Neural cell (in vitro differentiated cells): ENCODE results near the gene CDCA7L. TPM values are rescaled to one million over a fixed set of nuclear protein-coding genes. Genes with fewer than 3 reads are reported as not detected.

Experiments used
- H2AFZ ChIP-seq: fragments of 200-600, 300-800 bp; sonication (generic), shearing (Covaris generic); 2 replicates; pipeline ENCODE4 v1.6.0; 2014; ENCODE audit warnings: low read depth, mild to moderate bottlenecking, antibody characterized with exemption, low read length, moderate library complexity
- H3F3A ChIP-seq: fragments of 200-600 bp; shearing (Covaris generic); 2 replicates; pipeline ENCODE4 v1.6.1; 2016; ENCODE audit warnings: mild to moderate bottlenecking, moderate library complexity, mixed read lengths, antibody characterized with exemption, low read length; ENCODE audit not compliant: insufficient read depth, poor library complexity, severe bottlenecking
- H3K27ac ChIP-seq: fragments of 200-600, 300-800 bp; sonication (generic), shearing (Covaris generic); 2 replicates; pipeline ENCODE4 v1.5.1; 2014; ENCODE audit warnings: mild to moderate bottlenecking, low read length, moderate library complexity
- H3K27me3 ChIP-seq: fragments of 300-800, 200-600 bp; sonication (generic), shearing (Covaris generic); 2 replicates; pipeline ENCODE4 v1.6.0; 2014; ENCODE audit warnings: mild to moderate bottlenecking, low read depth, low read length, moderate library complexity; ENCODE audit not compliant: insufficient read depth
- H3K36me3 ChIP-seq: fragments of 300-800, 200-600 bp; sonication (generic), shearing (Covaris generic); 2 replicates; pipeline ENCODE4 v1.5.1; 2014; ENCODE audit warnings: mild to moderate bottlenecking, antibody characterized with exemption, low read length, moderate library complexity; ENCODE audit not compliant: insufficient read depth
- H3K4me2 ChIP-seq: fragments of 300-800, 200-600 bp; sonication (generic), shearing (Covaris generic); 2 replicates; pipeline ENCODE4 v1.6.0; 2014; ENCODE audit warnings: mild to moderate bottlenecking, low read length
- H3K4me3 ChIP-seq: fragments of 300-800, 200-600 bp; sonication (generic), shearing (Covaris generic); 2 replicates; pipeline ENCODE4 v1.5.1; 2014; ENCODE audit warnings: mild to moderate bottlenecking, low read length, moderate library complexity
- H3K79me2 ChIP-seq: fragments of 200-600 bp; shearing (Covaris generic); replicated peaks from 2 replicates; pipeline ENCODE4 v1.6.0; 2014; ENCODE audit warnings: mild to moderate bottlenecking, low read length, moderate library complexity; ENCODE audit not compliant: insufficient read depth
- H3K9ac ChIP-seq: fragments of 300-800, 200-600 bp; sonication (generic), shearing (Covaris generic); 2 replicates; pipeline ENCODE4 v1.6.1; 2016; ENCODE audit warnings: mild to moderate bottlenecking, low read length, mixed read lengths
- H3K9me2 ChIP-seq: fragments of 200-600 bp; shearing (Covaris generic); 2 replicates; pipeline ENCODE4 v1.6.1; 2016; ENCODE audit warnings: mild to moderate bottlenecking, low read length, mixed read lengths; ENCODE audit not compliant: insufficient read depth
- H3K9me3 ChIP-seq: fragments of 200-600, 300-800 bp; sonication (generic), shearing (Covaris generic); 2 replicates; pipeline ENCODE4 v1.6.1; 2016; ENCODE audit warnings: mild to moderate bottlenecking, mixed run types, low read length, moderate library complexity, mixed read lengths
- H4K20me1 ChIP-seq: fragments of 200-600 bp; shearing (Covaris generic); 2 replicates; pipeline ENCODE4 v1.6.1; 2016; ENCODE audit warnings: mild to moderate bottlenecking, mixed run types; ENCODE audit not compliant: insufficient read depth
- EP300 ChIP-seq: fragments of 450-650 bp; conservative IDR thresholded peaks from 2 replicates; pipeline ENCODE4 v1.6.1; 2014; ENCODE audit warnings: antibody characterized with exemption, mild to moderate bottlenecking, moderate library complexity; ENCODE audit not compliant: poor library complexity, severe bottlenecking
- EZH2 ChIP-seq: fragments of 200-600, 300-800 bp; shearing (Covaris generic), sonication (generic); IDR thresholded peaks from 2 replicates; pipeline ENCODE4 v1.6.1; 2014; ENCODE audit warnings: antibody characterized with exemption, low read length, borderline replicate concordance, mild to moderate bottlenecking; ENCODE audit not compliant: insufficient read depth, poor library complexity, severe bottlenecking
- MXI1 ChIP-seq: fragments of 450-650 bp; conservative IDR thresholded peaks from 2 replicates; pipeline ENCODE4 v1.6.1; 2014; ENCODE audit warnings: antibody characterized with exemption, mild to moderate bottlenecking; ENCODE audit not compliant: poor library complexity, severe bottlenecking
- POLR2AphosphoS5 ChIP-seq: IDR thresholded peaks from 2 replicates; pipeline ENCODE4 v1.6.1; 2012
- RAD21 ChIP-seq: fragments of 450-650 bp; conservative IDR thresholded peaks from 2 replicates; pipeline ENCODE4 v1.6.1; 2014; ENCODE audit warnings: antibody characterized with exemption, mild to moderate bottlenecking, moderate library complexity
- SMC3 ChIP-seq: fragments of 450-650 bp; conservative IDR thresholded peaks from 2 replicates; pipeline ENCODE4 v1.6.1; 2014; ENCODE audit warnings: antibody characterized with exemption, mild to moderate bottlenecking, moderate library complexity; ENCODE audit not compliant: poor library complexity
- TAF1 ChIP-seq: IDR thresholded peaks from 2 replicates; pipeline ENCODE4 v1.6.1; 2012; ENCODE audit warnings: low read depth
- polyA plus RNA-seq: library from polyadenylated mRNA; depleted of rRNA; stranded (reverse); fragments of >200 nt; gene quantifications from 2 replicates; pipeline ENCODE4 v1.2.3, GENCODE V29; 2014
- TF ChIP-seq, protein P1 (sequence below): IDR thresholded peaks from 2 replicates; pipeline ENCODE4 v1.6.1; 2012; ENCODE audit warnings: borderline replicate concordance
- TF ChIP-seq, protein P2 (sequence below): fragments of 450-650 bp; IDR thresholded peaks from 2 replicates; pipeline ENCODE4 v1.5.1; 2014; ENCODE audit warnings: antibody characterized with exemption, mild to moderate bottlenecking, moderate library complexity; ENCODE audit not compliant: poor library complexity, severe bottlenecking

CDCA7L gene
- polyA plus RNA-seq, 1 donor from 2014 or later: 3.4 TPM

DNA sequence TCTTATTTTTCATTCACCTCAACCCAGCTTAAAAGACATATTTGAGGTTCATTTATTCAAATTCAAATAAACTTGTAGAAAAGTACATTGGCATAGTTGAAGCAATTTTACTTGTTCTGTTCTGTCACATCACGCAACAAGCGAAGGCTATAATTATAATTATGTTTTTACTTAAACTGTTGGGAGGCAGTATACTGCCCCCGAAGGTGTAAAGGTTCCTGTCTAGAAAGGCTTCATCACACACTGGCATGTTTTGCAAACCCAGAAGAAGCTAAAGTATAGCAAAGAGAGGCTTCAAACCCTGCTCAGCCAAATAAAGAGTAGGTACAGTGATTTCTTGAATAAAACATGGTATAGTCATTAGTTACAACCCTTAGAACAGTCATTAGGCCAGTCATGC, 62.6 kb downstream of the CDCA7L start:
- no peak overlapping the region for H3K9ac ChIP-seq
- H3K27ac ChIP-seq: no peak overlapping the region
- no peak overlapping the region for H2AFZ ChIP-seq
- no peaks in the 10 kb centered on the region for H4K20me1 ChIP-seq
- no peaks in the 10 kb centered on the region for H3K79me2 ChIP-seq
- H3K4me2 ChIP-seq: no peak overlapping the region
- no peaks in the 10 kb centered on the region for H3K27me3 ChIP-seq
- no peaks in the 10 kb centered on the region for H3K36me3 ChIP-seq
- TF ChIP-seq, protein P1, sequence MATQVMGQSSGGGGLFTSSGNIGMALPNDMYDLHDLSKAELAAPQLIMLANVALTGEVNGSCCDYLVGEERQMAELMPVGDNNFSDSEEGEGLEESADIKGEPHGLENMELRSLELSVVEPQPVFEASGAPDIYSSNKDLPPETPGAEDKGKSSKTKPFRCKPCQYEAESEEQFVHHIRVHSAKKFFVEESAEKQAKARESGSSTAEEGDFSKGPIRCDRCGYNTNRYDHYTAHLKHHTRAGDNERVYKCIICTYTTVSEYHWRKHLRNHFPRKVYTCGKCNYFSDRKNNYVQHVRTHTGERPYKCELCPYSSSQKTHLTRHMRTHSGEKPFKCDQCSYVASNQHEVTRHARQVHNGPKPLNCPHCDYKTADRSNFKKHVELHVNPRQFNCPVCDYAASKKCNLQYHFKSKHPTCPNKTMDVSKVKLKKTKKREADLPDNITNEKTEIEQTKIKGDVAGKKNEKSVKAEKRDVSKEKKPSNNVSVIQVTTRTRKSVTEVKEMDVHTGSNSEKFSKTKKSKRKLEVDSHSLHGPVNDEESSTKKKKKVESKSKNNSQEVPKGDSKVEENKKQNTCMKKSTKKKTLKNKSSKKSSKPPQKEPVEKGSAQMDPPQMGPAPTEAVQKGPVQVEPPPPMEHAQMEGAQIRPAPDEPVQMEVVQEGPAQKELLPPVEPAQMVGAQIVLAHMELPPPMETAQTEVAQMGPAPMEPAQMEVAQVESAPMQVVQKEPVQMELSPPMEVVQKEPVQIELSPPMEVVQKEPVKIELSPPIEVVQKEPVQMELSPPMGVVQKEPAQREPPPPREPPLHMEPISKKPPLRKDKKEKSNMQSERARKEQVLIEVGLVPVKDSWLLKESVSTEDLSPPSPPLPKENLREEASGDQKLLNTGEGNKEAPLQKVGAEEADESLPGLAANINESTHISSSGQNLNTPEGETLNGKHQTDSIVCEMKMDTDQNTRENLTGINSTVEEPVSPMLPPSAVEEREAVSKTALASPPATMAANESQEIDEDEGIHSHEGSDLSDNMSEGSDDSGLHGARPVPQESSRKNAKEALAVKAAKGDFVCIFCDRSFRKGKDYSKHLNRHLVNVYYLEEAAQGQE: no peak
- TF ChIP-seq, protein P2, sequence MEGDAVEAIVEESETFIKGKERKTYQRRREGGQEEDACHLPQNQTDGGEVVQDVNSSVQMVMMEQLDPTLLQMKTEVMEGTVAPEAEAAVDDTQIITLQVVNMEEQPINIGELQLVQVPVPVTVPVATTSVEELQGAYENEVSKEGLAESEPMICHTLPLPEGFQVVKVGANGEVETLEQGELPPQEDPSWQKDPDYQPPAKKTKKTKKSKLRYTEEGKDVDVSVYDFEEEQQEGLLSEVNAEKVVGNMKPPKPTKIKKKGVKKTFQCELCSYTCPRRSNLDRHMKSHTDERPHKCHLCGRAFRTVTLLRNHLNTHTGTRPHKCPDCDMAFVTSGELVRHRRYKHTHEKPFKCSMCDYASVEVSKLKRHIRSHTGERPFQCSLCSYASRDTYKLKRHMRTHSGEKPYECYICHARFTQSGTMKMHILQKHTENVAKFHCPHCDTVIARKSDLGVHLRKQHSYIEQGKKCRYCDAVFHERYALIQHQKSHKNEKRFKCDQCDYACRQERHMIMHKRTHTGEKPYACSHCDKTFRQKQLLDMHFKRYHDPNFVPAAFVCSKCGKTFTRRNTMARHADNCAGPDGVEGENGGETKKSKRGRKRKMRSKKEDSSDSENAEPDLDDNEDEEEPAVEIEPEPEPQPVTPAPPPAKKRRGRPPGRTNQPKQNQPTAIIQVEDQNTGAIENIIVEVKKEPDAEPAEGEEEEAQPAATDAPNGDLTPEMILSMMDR: no peak
- TF ChIP-seq EZH2 (no peak), POLR2AphosphoS5 (no peak), EP300 (no peak), SMC3 (no peak), TAF1 (no peak), MXI1 (no peak), RAD21 (no peak)
- no peaks in the 10 kb centered on the region for H3F3A ChIP-seq
- H3K9me2 ChIP-seq: no peaks in the 10 kb centered on the region
- H3K9me3 ChIP-seq: no peaks in the 10 kb centered on the region
- no peak overlapping the region for H3K4me3 ChIP-seq

DNA sequence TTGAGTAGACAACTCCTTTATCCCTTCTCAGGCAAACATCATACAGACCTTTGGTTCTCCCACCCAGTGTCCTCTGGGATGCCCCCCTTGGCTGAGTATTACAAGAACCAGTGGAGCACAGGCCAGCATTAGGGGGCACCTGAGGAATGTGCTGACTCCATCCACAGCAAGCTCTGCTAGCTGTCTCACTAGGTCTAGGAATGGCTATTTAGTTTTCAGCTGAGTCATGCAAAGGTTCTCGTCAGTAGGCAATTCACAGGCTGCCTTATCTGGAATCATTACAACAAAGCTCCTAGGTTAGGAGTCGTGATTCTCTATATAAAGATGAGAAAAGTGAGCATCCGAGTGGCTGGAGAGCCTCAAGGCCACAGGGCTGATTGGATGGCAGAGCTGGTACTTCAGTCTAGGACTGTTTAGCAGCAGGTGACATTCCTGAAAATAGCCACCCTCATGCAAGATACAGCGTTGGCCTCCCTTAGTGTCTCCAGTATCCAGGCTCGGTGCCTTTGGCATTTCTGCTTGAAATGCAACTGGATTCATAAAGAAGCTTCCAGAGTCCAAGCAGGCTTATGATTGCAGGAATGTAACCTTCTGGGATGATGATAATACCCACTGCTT, 75.8 kb downstream of the CDCA7L start:
- TF ChIP-seq SMC3 (no peak), POLR2AphosphoS5 (no peak), RAD21 (no peak), MXI1 (no peak)
- peaks cover 7% of the 10 kb centered on the region for H3F3A ChIP-seq
- no peak overlapping the region for H3K4me2 ChIP-seq
- no peak overlapping the region for H3K9ac ChIP-seq
- H3K9me2 ChIP-seq: no peaks in the 10 kb centered on the region
- H3K36me3 ChIP-seq: no peaks in the 10 kb centered on the region
- no peaks in the 10 kb centered on the region for H3K27me3 ChIP-seq
- H2AFZ ChIP-seq: no peak overlapping the region
- H3K79me2 ChIP-seq: no peaks in the 10 kb centered on the region
- no peaks in the 10 kb centered on the region for H4K20me1 ChIP-seq
- H3K4me3 ChIP-seq: no peak overlapping the region
- H3K9me3 ChIP-seq: no peaks in the 10 kb centered on the region
- H3K27ac ChIP-seq: no peak overlapping the region

DNA sequence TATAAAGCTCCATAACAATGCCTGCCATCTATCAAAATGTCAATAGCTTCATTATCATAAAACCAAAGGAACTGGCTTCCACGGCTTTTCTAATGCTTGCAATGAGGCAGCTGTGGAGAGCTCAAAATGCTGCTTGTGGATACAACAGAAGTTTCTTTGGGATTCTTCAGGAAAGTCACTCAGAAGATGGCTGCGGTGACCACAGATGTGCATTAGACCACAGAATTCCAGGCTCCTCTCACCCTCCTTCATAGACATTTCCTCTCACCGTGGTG, 77.2 kb downstream of the CDCA7L start:
- H3K4me2 ChIP-seq: no peak overlapping the region
- no peaks in the 10 kb centered on the region for H3K27me3 ChIP-seq
- H3K27ac ChIP-seq: peak overlapping the region; percentile 14

More for the DNA sequence above, 77.2 kb downstream of the CDCA7L start:
- no peaks in the 10 kb centered on the region for H3K9me3 ChIP-seq
- no peak overlapping the region for H3K4me3 ChIP-seq
- no peaks in the 10 kb centered on the region for H3K9me2 ChIP-seq
- TF ChIP-seq RAD21 (no peak), SMC3 (no peak), EZH2 (no peak)
- no peaks in the 10 kb centered on the region for H3K36me3 ChIP-seq
- no peaks in the 10 kb centered on the region for H4K20me1 ChIP-seq
- no peak overlapping the region for H3K9ac ChIP-seq
- H3K79me2 ChIP-seq: no peaks in the 10 kb centered on the region
- peaks cover 7% of the 10 kb centered on the region for H3F3A ChIP-seq
- H2AFZ ChIP-seq: no peak overlapping the region
